ENCODE measurements around the gene TBXA2R. TPM values are rescaled to one million over a fixed set of nuclear protein-coding genes. Genes with fewer than 3 reads are reported as not detected.
"Not testable (repeated sequence)": the region's sequence is repeated elsewhere in the genome, so short reads cannot be mapped to it uniquely, and the experiment has no call there.

The TBXA2R gene
- total RNA-seq, 1 donor: 1.8 TPM

DNA sequence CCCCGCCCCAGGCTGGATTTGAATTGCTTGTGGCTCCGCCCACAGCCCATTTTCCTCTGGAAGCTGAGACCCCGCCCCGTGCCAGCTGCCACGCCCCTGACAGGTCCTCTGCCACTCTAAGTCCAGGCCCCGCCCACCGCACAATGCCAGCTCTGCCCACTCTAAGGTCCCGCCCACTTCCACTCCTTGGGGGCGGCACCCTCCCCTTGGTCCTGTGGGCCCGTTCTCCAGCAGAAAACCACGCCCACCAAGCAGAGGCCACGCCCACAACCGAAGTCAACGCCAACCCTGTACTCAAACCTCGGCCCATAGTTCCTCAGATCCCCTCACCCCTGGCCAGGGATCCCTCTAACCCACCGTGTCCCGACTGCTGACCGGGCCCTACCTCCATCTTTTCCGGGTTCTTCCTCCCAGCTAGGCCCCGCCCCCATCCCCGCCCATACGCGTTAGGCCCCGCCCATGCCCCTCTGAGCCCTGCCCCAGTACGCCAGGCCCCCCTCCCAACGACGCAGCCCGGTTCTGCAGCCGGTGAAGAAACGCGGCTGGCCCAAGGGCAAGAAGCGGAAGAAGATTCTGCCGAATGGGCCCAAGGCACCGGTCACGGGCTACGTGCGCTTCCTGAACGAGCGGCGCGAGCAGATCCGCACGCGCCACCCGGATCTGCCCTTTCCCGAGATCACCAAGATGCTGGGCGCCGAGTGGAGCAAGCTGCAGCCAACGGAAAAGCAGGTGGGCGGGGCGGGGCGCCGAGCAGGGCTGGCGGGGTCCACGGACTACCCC lies 32.6 kb downstream of the TBXA2R start:
- Histone ChIP-seq H3K4me1 (ENCODE audit: insufficient read depth, low read length) (peaks cover 20% of the 10 kb centered on the region), H3K4me3 (ENCODE audit: low read length) (peak overlapping the region; percentile 62), H3K27me3 (ENCODE audit: insufficient read depth, low read length) (no peaks in the 10 kb centered on the region), H3K9me3 (ENCODE audit: low read depth, low read length) (no peaks in the 10 kb centered on the region)

- Histone ChIP-seq H3K27me3 (ENCODE audit: insufficient read depth, low read length) (no peaks in the 10 kb centered on the region), H3K9me3 (ENCODE audit: low read depth, low read length) (no peaks in the 10 kb centered on the region), H3K4me3 (ENCODE audit: low read length) (peak overlapping the region; percentile 62), H3K4me1 (ENCODE audit: insufficient read depth, low read length) (peaks cover 20% of the 10 kb centered on the region)
Observed at GRCh38 chr19:3573162-3573857, 33.4 kb downstream of the TBXA2R start.

GRCh38 chr19:3572855-3573161 lies 33.9 kb downstream of the TBXA2R start, which contains the start of gene HMG20B:
HMG20B (plus strand) TSS chr19:3572944; CDS start chr19:3573310, 366 bp downstream.
- H3K4me1 ChIP-seq (ENCODE audit: insufficient read depth, low read length): peaks cover 20% of the 10 kb centered on the region
- peak within 1 kb of the TSS; percentile 62 for H3K4me3 ChIP-seq (ENCODE audit: low read length)
- no peaks in the 10 kb centered on the region for H3K27me3 ChIP-seq (ENCODE audit: insufficient read depth, low read length)
- H3K9me3 ChIP-seq (ENCODE audit: low read depth, low read length): no peaks in the 10 kb centered on the region

DNA sequence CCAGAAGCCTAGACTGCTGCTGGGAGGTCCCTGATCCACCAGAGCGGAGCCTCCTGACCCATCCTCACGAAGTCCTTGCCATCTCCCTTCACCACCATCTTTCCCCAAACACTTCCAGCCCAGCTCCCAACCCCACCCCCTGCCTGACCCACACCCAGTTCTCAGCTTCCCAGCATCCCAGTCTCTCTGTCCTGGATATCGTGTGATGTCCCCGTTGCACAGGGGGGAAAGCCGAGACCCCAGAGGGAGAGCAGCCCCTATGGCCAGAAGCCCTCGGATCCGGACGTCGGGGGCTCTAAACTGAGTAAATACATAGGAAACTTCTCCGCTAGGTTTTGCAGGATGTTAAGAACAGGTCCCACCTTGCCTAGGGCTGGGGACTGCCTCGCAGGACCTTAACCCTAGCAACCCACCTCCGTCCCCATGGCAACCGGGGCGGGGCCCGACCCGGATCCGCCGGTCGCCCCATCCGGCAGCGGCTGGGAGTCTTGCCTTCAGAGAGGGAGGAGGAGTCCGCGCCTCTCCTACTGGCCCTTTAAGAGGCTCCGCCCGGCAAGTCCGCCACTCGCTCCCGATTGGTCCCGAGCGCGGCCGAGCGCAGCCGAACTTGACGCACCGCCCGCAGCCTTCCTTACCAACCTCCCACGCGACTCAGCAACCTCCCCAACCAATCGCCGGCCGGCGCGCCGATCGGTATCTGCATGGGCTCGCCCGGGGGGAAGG lies 34.4 kb downstream of the TBXA2R start:
- H3K4me3 ChIP-seq (ENCODE audit: low read length): peak overlapping the region; percentile 33
- no peaks in the 10 kb centered on the region for H3K27me3 ChIP-seq (ENCODE audit: insufficient read depth, low read length)

DNA sequence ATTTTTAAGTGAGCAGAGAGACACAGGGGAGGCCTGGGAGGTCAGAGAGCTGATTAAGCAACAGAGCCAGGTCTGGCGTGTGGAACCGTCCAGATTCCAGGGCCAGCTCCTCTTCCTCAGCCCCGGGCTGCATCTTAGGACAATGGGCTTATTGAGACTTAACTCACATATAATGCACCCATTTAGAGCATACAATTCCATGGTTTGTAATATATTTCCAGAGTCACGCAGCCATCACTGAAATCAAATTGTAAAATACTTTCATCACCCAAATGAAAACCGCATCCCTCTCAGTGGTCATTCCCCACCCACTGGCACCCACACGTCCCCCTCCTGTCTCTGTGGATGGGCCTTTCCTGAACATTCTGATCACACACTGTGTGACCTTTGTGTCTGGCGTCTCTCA lies 36.1 kb downstream of the TBXA2R start:
- no peak overlapping the region for H3K4me3 ChIP-seq (ENCODE audit: low read length)
- H3K9me3 ChIP-seq (ENCODE audit: low read depth, low read length): no peaks in the 10 kb centered on the region
- no peaks in the 10 kb centered on the region for H3K27me3 ChIP-seq (ENCODE audit: insufficient read depth, low read length)
- H3K4me1 ChIP-seq (ENCODE audit: insufficient read depth, low read length): peaks cover 15% of the 10 kb centered on the region

More for the DNA sequence above, 34.4 kb downstream of the TBXA2R start:
- Histone ChIP-seq H3K9me3 (ENCODE audit: low read depth, low read length) (no peaks in the 10 kb centered on the region), H3K4me1 (ENCODE audit: insufficient read depth, low read length) (peaks cover 20% of the 10 kb centered on the region)

DNA sequence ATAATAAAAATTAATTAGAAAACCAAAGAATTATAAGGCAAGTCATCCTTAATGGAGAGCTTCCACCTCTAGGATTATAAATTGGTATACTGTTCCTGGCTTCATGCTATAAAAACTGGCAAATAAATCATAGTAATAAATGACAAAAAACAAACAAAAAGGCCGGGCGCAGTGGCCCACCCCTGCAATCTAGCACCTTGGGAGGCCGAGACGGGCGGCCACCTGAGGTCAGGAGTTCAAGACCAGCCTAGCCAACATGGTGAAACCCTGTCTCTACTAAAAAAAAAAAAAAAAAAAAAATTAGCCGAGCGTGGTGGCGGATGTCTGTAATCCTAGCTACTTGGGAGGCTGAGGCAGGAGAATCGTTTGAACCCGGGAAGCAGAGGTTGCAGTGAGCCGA lies 36.6 kb downstream of the TBXA2R start:
- H3K9me3 ChIP-seq (ENCODE audit: low read depth, low read length); H3K27me3 ChIP-seq (ENCODE audit: insufficient read depth, low read length): not testable (repeated sequence)

GRCh38 chr19:3565139-3565538 lies 41.5 kb downstream of the TBXA2R start:
- no peak overlapping the region for H3K4me3 ChIP-seq (ENCODE audit: low read length)
- no peaks in the 10 kb centered on the region for H3K9me3 ChIP-seq (ENCODE audit: low read depth, low read length)
- H3K4me1 ChIP-seq (ENCODE audit: insufficient read depth, low read length): no peaks in the 10 kb centered on the region

More for the DNA sequence above, 36.6 kb downstream of the TBXA2R start:
- H3K4me1 ChIP-seq (ENCODE audit: insufficient read depth, low read length): peaks cover 15% of the 10 kb centered on the region
- not testable (repeated sequence) for H3K4me3 ChIP-seq (ENCODE audit: low read length)

GRCh38 chr19:3563709-3564524 lies 42.8 kb downstream of the TBXA2R start:
- Histone ChIP-seq H3K4me3 (ENCODE audit: low read length) (no peak overlapping the region), H3K27me3 (ENCODE audit: insufficient read depth, low read length) (no peaks in the 10 kb centered on the region), H3K9me3 (ENCODE audit: low read depth, low read length) (no peaks in the 10 kb centered on the region), H3K4me1 (ENCODE audit: insufficient read depth, low read length) (no peaks in the 10 kb centered on the region)

More at GRCh38 chr19:3565139-3565538, 41.5 kb downstream of the TBXA2R start:
- no peaks in the 10 kb centered on the region for H3K27me3 ChIP-seq (ENCODE audit: insufficient read depth, low read length)

DNA sequence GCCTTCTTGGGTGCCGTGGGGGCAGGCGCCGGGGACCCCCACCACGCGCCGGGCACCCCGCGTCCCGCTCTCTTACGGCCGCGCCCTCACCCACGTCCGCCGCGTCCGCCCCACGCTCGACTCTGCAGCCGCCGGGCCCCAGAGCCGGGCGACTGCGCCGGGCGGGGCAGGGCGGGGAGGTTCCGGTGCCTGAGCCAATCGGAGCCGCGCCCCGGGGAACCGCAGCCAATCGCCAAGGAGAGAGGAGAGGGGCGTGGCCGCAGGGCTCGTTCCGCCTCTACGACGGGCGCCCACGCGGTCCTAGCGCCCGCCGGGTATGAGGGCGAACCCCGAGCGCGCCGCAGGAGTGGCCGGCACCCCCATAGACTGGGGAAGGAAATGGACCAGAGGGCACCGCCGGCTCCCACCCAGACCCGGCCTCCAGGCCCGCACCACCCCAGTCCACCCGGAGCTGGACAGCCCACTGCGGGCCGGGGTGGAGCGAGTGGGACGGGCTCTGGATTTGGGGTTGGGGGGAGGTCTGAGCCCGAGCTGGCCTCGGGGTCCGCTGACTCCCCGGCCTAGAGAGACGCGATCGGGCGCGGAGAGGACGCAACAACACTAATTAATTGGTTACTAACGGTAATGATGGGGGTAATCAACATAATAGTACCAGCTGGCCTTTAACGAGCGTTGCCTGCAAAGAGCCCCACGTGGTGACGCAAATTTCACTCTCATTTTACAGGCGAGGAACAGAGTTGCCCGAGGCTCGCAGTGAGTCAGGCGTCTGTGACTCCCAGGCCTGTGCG lies 49.0 kb downstream of the TBXA2R start, which contains the start of gene MFSD12:
TSS of gene MFSD12 (minus strand) at position 126 of the 788 bp plus-strand sequence. CDS start 183 bp downstream, outside the sequence.
- Histone ChIP-seq H3K9me3 (ENCODE audit: low read depth, low read length) (no peaks in the 10 kb centered on the region), H3K4me1 (ENCODE audit: insufficient read depth, low read length) (peaks cover 53% of the 10 kb centered on the region), H3K27me3 (ENCODE audit: insufficient read depth, low read length) (no peaks in the 10 kb centered on the region), H3K4me3 (ENCODE audit: low read length) (peak within 1 kb of the TSS; percentile 77)

DNA sequence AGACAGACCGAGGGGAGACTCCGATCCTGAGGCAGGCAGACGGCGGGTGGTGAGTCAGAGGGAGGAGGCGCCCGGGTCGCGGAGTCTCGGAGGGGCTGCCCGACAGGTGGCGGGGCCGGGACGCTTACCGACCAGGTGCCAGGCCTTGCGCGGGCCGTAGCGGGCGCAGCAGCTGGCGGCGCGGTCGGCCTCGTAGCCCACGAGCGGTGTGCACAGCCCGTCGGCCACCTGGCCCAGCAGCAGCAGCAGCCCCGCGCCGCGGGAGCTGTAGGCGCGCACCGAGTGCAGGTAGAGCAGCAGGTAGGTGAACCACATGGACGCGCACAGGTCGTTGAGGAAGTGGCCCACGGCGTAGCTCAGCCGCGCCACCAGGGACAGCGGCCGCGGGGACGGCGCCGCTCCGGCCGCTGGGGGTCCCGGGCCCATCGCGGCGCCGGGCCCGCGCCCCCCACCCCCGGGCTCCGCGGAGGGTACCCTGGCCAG lies 49.7 kb downstream of the TBXA2R start:
- no peaks in the 10 kb centered on the region for H3K27me3 ChIP-seq (ENCODE audit: insufficient read depth, low read length)
- H3K4me3 ChIP-seq (ENCODE audit: low read length): peak overlapping the region; percentile 77
- peaks cover 58% of the 10 kb centered on the region for H3K4me1 ChIP-seq (ENCODE audit: insufficient read depth, low read length)

GRCh38 chr19:3556423-3556977 lies 50.2 kb downstream of the TBXA2R start:
- H3K27me3 ChIP-seq (ENCODE audit: insufficient read depth, low read length): no peaks in the 10 kb centered on the region
- H3K4me3 ChIP-seq (ENCODE audit: low read length): peak overlapping the region; percentile 77
- peaks cover 63% of the 10 kb centered on the region for H3K4me1 ChIP-seq (ENCODE audit: insufficient read depth, low read length)
- H3K9me3 ChIP-seq (ENCODE audit: low read depth, low read length): no peaks in the 10 kb centered on the region

More for the DNA sequence above, 49.7 kb downstream of the TBXA2R start:
- no peaks in the 10 kb centered on the region for H3K9me3 ChIP-seq (ENCODE audit: low read depth, low read length)

DNA sequence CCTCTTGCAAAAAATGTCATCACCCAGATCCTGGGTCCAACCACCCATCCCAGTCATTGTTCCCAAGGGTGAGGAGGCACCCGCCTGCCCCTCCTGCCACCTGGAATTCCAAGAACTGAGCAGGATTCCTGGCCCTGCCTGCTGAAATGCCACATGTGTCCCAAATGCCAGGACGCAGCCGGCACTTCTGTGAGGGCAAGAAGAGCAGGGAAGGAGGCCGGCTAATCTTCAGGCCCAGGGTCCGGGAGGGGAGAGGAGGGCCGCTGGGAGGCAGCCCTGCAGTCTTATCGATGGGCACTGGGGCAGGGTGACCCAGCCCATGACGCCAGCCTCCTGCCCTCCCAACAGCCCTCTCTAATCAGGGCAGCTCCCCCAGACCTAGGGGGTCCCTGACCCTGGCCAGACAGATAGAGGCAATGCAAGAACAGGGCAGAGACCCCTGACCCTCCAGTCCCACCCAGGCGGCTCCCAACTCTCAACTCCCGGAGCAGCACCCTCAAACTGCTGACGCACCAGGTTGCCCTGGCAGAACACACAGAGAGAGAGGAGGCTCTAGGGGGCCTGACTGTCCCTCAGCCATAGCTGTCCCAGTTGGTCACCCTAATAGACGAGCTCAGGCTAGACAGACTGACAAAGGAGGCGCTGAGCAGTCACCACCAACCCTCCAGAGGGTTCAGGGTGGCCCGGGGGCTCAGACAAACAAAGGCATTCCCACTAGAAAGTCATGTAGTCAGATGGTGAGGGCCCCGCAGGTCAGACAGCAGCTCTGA lies 50.8 kb downstream of the TBXA2R start:
- Histone ChIP-seq H3K27me3 (ENCODE audit: insufficient read depth, low read length) (no peaks in the 10 kb centered on the region), H3K4me3 (ENCODE audit: low read length) (peak overlapping the region; percentile 77), H3K9me3 (ENCODE audit: low read depth, low read length) (no peaks in the 10 kb centered on the region), H3K4me1 (ENCODE audit: insufficient read depth, low read length) (peaks cover 63% of the 10 kb centered on the region)
